ENCODE results near the gene ISOC1. TPM values are rescaled to one million over a fixed set of nuclear protein-coding genes. Genes with fewer than 3 reads are reported as not detected.

The ISOC1 gene
- total RNA-seq (180 and 214 TPM in 2 replicates), polyA plus RNA-seq (303 and 385 TPM in 2 replicates)

GRCh38 chr5:129094087-129094923, at the start of gene ISOC1:
Gene ISOC1, plus strand, starts transcription at chr5:129094749. Its CDS starts 18 bp downstream, at chr5:129094767.
- peak; percentile 95 to 96 for DNase-seq (ENCODE audit: low read depth in 1 of 2, low spot score in 1 of 2)
- H3K27me3 ChIP-seq = no peaks in the 10 kb centered on the region
- H3K36me3 ChIP-seq = no peaks in the 10 kb centered on the region
- H3K4me3 ChIP-seq = peak within 1 kb of the TSS; percentile 62
- peak within 1 kb of the TSS; percentile 83 for H3K27ac ChIP-seq
- H3K4me1 ChIP-seq (ENCODE audit: low read depth) = peaks cover 26% of the 10 kb centered on the region
- no peaks in the 10 kb centered on the region for H3K9me3 ChIP-seq (ENCODE audit: low read depth)
- TF ChIP-seq, protein P1, sequence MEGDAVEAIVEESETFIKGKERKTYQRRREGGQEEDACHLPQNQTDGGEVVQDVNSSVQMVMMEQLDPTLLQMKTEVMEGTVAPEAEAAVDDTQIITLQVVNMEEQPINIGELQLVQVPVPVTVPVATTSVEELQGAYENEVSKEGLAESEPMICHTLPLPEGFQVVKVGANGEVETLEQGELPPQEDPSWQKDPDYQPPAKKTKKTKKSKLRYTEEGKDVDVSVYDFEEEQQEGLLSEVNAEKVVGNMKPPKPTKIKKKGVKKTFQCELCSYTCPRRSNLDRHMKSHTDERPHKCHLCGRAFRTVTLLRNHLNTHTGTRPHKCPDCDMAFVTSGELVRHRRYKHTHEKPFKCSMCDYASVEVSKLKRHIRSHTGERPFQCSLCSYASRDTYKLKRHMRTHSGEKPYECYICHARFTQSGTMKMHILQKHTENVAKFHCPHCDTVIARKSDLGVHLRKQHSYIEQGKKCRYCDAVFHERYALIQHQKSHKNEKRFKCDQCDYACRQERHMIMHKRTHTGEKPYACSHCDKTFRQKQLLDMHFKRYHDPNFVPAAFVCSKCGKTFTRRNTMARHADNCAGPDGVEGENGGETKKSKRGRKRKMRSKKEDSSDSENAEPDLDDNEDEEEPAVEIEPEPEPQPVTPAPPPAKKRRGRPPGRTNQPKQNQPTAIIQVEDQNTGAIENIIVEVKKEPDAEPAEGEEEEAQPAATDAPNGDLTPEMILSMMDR (IDR thresholded peaks at IDR 0.05; ENCODE audit: low read depth, low read length) = no peak

GRCh38 chr5:129046151-129046550, 48.4 kb upstream of the ISOC1 start:
- DNase-seq (ENCODE audit: low read depth in 1 of 2, low spot score in 1 of 2) = peak in 1 of 2 donors; percentile 13
- H3K27ac ChIP-seq = no peak overlapping the region
- H3K36me3 ChIP-seq = no peaks in the 10 kb centered on the region
- H3K4me3 ChIP-seq = no peak overlapping the region
- H3K9me3 ChIP-seq (ENCODE audit: low read depth) = no peaks in the 10 kb centered on the region
- H3K4me1 ChIP-seq (ENCODE audit: low read depth) = no peaks in the 10 kb centered on the region
- TF ChIP-seq, protein P1 (IDR thresholded peaks at IDR 0.05; ENCODE audit: low read depth, low read length) = no peak
- no peaks in the 10 kb centered on the region for H3K27me3 ChIP-seq

DNA sequence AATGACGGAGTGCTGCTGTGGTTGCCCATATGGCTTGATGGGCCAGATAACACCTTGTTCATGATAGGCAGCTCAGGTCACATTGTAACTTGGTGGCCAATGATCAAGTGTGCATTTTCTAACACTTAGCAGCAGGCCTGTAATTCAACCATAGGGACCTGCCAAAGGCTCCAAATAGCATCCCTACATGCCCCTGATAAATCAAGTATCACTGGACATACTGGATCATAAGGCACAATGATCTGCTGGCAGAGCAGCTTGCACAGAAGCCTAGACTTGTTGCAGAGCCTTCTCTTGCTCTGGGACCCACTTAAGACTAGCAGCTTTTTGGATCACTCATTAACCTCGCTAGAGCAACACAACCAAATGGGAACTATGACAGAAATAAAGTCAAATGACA, 46.0 kb upstream of the ISOC1 start:
- H3K9me3 ChIP-seq (ENCODE audit: low read depth) = no peaks in the 10 kb centered on the region

DNA sequence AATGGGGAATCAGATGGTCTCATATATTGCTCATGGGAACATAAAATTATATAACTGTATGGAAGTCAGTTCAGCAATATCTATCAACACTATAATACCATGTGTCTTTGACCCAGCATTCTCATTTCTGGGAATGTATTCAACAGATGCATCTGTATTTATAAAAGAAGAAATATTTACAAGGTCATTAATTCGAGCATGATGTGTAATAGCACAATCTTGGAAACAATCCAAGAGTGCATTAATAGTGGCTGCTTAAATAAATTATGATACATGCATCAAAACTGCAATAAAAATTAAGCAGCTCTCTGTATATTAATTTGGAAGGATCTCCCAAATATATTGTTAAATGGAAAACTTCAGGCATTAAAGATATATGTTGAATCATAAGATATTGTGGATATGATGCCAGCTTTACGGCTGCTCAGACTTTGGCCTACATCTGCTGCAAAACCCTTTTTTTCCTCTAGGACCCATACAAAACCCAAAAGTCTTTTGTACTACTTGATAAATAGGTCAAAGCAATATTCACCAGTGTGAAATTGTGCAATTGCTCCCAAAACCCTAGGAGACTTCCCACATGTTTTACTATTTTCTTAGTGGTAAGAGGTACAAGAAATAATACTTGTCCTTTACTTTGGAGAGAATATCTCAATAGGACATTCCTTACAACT, 45.3 kb upstream of the ISOC1 start:
- DNase-seq (ENCODE audit: low read depth in 1 of 2, low spot score in 1 of 2) = no peak
- TF ChIP-seq, protein P1 (IDR thresholded peaks at IDR 0.05; ENCODE audit: low read depth, low read length) = no peak
- no peaks in the 10 kb centered on the region for H3K27me3 ChIP-seq
- H3K4me3 ChIP-seq = no peak overlapping the region
- no peak overlapping the region for H3K27ac ChIP-seq
- H3K36me3 ChIP-seq = no peaks in the 10 kb centered on the region
- H3K4me1 ChIP-seq (ENCODE audit: low read depth) = no peaks in the 10 kb centered on the region
- H3K9me3 ChIP-seq (ENCODE audit: low read depth) = no peaks in the 10 kb centered on the region

More for the DNA sequence above, 46.0 kb upstream of the ISOC1 start:
- Histone ChIP-seq H3K27ac (no peak overlapping the region), H3K4me1 (ENCODE audit: low read depth) (no peaks in the 10 kb centered on the region), H3K36me3 (no peaks in the 10 kb centered on the region), H3K27me3 (no peaks in the 10 kb centered on the region), H3K4me3 (no peak overlapping the region)
- TF ChIP-seq, protein P1 (IDR thresholded peaks at IDR 0.05; ENCODE audit: low read depth, low read length) = no peak
- DNase-seq (ENCODE audit: low read depth in 1 of 2, low spot score in 1 of 2) = no peak

- Histone ChIP-seq H3K4me3 (no peak overlapping the region), H3K36me3 (no peaks in the 10 kb centered on the region), H3K4me1 (ENCODE audit: low read depth) (no peaks in the 10 kb centered on the region), H3K27ac (no peak overlapping the region), H3K9me3 (ENCODE audit: low read depth) (no peaks in the 10 kb centered on the region), H3K27me3 (no peaks in the 10 kb centered on the region)
- DNase-seq (ENCODE audit: low read depth in 1 of 2, low spot score in 1 of 2) = no peak
- TF ChIP-seq, protein P1 (IDR thresholded peaks at IDR 0.05; ENCODE audit: low read depth, low read length) = no peak
Observed at GRCh38 chr5:129051283-129051682, 43.3 kb upstream of the ISOC1 start.
